T47D (cell line): ENCODE results near the gene PIBF1.

Source experiments
- DNase-seq, 2 experiments: peaks; one replicate each; pipeline versions ENCODE4 v3.0.0 to v3.0.0-alpha.2; 2011 to 2012; ENCODE audit warnings: low read depth in 1 of 2, low spot score in 1 of 2
- JUND ChIP-seq: IDR thresholded peaks from 2 replicates; pipeline ENCODE4 v1.6.1; 2012; ENCODE audit warnings: low read depth
- in situ Hi-C: cut with HindIII; loops from 2 replicates; pipeline ENCODE4 v1.10.0; 2016; ENCODE audit warnings: low sequenced_read_pairs, low pct_unique_long_range_greater_than_20kb

PIBF1 gene

DNA sequence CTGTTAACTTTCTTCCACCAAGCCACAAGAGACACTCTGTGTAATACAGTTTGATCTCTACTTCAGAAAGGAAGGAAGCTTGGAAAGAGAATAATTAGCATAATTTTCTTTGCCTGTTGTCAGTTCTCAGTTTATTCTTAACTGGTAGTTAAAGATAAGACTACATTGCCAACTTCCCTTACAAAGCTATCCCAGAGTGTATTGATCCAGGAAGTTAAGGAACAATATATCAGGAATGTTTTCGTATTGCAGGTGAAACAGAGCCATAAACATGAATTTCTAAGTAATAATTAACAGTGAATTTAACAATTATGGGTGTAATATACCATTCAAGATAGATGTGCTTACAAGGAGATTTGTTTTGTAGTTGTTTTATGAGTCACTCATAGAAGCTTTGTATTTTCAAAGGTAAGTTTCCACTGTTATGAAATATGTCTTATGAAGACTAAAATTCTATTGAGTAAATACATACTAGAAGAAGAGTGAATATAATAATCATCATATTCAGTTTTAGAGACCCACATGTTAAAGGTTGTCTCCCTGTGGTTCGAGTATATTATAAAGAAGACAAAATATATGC, 188.5 kb downstream of the PIBF1 start:
- in situ Hi-C loops, result no loop called here
- no peak for DNase-seq
- TF ChIP-seq JUND, result no peak

DNA sequence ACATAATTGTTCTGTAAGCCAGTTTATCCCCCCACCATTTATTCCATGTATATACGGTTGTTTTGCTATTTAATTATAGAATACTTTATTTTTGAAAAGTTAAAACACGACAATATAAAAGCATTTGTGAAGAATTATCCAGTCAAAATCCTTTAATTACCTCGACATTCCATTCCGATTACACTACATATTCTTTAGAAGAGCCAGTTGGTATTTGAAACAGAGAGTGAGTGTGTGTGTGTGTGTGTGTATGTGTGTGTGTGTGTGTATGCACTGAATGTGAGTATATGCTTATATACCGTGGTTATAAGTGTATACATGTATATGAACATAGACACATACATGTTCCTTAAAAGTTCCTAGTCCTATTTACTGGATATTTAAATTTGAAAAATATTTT, 189.0 kb downstream of the PIBF1 start:
- no peak for DNase-seq
- in situ Hi-C loops, result no loop called here
- TF ChIP-seq JUND, result no peak

DNA sequence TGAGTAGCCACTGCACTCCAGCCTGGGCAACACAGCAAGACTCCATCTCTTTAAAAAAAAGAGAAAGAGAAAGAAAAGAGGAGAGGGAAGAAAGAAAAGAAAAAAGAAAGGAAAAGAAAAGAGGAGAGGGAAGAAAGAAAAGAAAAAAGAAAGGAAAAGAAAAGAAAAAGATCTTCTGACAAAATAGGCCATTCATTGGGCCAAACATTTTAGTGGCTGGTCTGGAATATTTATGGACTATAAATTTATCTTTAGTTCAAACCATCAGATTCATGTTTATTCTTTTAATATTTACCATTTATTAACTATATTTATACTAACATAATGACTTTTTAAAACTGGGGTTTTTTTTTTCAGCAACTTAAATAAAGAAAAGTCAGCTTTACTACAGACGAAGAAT, 191.3 kb downstream of the PIBF1 start:
- DNase-seq, result no peak
- no peak for TF ChIP-seq JUND
- in situ Hi-C loops, result no loop called here

DNA sequence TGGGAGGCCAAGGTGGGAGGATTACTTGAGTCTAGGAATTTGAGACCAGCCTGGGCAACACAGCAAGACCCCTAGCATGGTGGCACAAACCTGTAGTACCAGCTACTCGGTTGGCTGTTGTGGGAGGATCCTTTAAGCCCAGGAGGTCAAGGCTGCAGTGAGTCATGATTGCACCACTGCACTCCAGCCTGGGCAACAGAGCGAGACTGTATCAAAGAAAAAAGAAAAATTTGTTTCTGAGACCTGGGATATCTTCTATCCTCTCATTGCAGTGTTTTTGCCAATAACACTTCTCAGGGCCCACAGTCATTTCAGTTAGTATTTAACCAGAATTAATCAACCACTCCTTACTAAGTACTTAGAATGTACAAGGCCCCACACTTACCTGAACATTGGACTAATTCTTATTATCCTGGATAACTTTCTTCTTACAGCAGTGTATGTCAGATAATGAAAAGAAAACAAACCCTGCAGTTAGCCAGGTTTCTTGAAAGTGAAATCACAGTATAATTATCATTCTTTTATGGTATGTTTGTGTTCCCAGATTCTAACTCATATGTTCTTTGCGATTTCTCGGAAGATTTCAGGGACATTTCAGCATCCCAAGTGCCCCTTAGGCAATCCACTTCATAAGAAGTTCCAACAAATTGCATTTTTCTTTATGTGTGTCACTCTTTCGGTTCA, 201.3 kb downstream of the PIBF1 start:
- peak in 1 of 2 experiments; percentile 42 for DNase-seq
- no peak for TF ChIP-seq JUND
- in situ Hi-C loops, result no loop called here

DNA sequence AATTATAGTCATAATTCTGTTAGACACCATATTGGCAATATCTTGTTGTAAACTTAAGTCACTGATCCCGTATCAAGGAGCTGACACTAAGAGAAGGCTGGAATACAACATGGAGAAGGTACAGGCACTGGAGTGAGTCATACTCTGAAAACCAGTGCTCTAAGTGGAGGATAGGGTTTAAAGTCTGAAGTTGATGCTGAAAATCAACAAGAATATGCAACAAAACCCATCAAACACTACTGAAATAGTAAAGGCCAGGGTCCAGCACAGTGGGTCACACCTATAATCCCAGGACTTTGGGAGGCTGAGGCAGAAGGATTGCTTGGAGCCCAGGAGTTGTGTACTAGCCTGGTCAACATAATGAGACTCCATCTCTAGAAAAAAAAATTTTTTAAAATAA, 203.7 kb downstream of the PIBF1 start:
- no peak for DNase-seq
- TF ChIP-seq JUND, result no peak
- in situ Hi-C loops, result no loop called here

DNA sequence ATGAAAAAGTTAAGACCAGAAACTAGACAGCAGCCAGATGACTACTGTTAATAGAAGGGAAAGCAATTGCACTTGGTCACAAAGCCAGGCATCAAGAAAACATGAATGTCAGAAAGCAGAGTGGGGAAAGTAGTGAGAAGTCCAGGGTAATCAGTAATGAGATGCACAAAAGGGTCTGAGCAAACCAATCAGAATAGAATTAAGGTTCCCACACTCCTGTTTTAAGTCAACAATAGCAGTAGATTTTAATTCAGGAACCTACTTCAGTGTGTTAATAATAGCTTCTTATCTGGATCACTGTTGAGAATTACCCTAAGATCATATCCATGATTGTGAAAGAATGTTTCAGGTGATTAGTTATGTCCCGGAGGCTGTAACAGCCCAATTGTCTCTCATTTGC, 204.3 kb downstream of the PIBF1 start:
- no peak for TF ChIP-seq JUND
- no peak for DNase-seq
- in situ Hi-C loops, result no loop called here

DNA sequence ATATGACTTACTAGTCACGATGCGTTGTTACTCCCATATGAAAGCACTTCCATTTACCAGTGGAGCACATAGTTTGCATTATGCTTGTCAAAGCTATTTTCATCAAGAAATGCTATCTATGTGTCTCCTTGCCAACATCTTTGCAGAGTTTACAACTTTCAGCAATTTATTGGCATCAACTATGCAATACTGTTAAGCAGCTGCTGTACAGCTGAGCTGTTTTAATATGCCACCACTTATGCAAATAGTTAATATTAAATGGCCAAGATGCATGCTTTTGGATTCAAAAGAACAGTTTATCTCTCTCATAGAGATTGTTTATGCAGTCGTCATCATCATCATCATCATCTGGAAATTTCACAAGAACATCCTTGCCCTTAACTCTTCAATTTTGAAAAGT, 209.0 kb downstream of the PIBF1 start:
- DNase-seq, result no peak
- TF ChIP-seq JUND, result no peak

DNA sequence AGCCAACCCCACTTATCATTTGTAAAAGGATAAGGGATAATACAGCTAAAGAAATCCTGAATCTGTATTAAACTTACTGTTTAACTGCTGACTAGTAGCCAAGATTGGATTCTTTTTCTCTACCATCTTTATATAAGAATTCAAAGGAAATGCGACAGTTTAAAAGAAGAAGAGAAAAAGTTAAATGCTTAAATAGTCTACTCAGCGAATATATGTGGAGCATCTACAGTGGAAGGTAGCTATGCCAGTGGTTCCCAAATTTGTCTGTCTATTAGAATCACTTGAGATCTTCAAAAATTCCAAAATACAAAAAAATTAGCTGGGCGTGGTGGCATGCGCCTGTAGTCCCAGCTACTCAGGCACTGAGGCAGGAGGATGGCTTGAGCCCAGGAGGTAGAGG, 216.1 kb downstream of the PIBF1 start:
- in situ Hi-C loops, result no loop called here
- TF ChIP-seq JUND, result no peak
- no peak for DNase-seq

More for the DNA sequence above, 209.0 kb downstream of the PIBF1 start:
- in situ Hi-C loops, result no loop called here

DNA sequence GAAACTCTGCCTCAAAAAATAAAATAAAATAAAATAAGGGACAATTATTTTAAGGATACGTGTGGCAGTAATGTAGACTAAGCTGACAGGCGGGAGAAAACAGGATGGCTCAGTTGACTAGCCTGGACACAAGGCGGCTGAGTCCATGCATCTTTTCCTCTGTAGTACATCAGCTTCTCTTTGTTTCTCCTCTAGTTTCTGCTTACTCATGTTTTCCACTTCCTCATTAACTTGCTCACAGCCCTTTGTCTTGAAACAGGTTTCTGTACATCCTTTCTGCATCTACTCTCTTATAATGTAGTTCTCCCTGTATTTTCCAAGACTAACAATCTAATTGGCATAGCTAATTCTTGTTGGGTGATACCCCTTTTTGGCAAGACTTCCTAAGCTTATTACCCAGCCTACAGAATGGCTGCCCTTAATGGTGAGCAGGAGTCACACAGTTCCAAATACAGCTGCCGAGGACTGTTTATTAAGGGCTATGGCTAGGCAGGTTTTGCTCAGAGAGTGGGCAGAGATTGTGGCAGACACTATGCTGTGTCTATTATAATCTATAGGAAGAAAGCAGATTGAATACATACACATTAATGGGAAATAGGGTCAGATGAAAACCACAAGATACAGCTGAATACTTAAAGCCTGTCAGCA, 218.2 kb downstream of the PIBF1 start:
- no peak for DNase-seq
- in situ Hi-C loops, result no loop called here
- TF ChIP-seq JUND, result no peak

DNA sequence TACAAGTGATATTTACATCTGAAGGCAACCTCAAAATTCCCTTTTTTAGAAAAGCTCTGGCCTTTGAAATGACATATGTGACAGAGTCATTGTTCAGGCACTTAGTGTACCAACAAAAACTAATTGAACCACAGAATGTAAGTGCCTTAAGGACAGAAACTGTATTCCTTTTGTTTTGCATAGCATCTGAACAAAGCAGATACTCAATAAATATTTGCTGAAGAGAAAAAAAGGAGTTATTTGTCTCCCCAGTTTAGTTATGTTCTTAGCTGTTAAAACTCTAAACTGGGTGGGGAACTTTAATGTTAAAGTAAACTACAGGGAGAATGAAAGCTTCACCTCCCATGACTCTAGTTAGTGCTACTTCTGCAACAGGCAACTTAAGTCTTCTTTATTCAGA, 220.0 kb downstream of the PIBF1 start:
- peak in 1 of 2 experiments; percentile 20 for DNase-seq
- in situ Hi-C loops, result no loop called here
- TF ChIP-seq JUND, result no peak

DNA sequence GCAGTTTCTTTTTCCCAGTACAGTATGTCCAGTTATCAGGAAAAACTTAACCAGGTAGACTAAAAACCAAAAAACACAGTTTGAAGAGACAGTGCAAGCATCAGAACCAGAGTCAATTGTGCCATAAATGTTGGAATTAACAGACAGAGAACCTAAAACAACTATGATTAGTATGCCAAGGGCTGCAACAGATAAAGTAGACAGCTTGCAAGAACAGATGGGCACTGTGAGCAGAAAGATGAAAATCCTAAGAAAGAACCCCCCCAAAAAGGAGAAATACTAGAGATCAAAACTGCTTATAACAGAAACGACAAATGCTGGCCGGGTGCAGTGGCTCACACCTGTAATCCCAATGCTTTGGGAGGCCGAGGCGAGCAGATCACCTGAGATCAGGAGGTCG, 229.8 kb downstream of the PIBF1 start:
- in situ Hi-C loops, result no loop called here
- no peak for TF ChIP-seq JUND
- DNase-seq, result no peak

DNA sequence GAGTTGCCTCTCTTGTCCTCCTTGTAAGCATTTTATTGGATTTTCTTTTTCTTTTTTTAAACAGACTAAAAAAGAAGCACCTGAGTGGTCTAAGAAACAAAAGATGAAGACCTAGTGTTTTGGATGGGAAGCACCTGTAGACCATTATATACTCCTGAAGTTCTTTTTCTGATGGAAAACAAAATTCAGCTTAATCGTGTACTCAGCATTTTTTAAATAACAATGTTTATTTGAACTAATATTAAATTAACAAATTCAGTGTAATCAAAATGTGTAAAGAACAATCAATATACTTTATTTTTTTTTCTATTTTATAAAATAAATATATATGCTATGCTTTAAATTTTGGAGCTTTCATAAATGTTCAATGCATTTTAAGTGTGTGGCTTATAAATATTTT, 233.9 kb downstream of the PIBF1 start:
- DNase-seq, result no peak
- in situ Hi-C loops, result no loop called here
- no peak for TF ChIP-seq JUND

DNA sequence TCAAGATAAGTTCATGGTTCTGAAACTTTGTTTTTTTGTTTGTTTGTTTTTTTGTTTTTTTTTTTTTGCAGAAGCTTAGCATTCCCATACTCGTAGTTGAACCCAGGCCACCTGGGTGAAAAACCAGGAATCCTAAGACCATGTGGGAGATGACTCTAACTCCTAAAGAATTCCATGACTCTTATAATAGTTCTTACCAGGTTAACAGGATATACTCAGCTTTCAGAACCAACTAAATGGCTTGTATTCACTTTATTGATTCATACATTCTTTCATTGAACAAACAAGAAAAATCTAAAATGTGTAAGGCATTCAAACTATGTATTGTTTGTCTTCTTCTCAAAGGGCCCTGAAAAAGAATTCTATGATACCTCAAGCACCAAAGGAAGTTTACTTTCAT, 236.4 kb downstream of the PIBF1 start:
- DNase-seq, result peak in 1 of 2 experiments; percentile 1
- TF ChIP-seq JUND, result no peak
- in situ Hi-C loops, result no loop called here
